ENCODE data around the gene COX7A2. TPM values are rescaled to one million over a fixed set of nuclear protein-coding genes. Genes with fewer than 3 reads are reported as not detected.

Gene COX7A2
- total and polyA plus RNA-seq, 2 of the 4 experiments (the other 2 are of a cell fraction) = 174 to 776 TPM

DNA sequence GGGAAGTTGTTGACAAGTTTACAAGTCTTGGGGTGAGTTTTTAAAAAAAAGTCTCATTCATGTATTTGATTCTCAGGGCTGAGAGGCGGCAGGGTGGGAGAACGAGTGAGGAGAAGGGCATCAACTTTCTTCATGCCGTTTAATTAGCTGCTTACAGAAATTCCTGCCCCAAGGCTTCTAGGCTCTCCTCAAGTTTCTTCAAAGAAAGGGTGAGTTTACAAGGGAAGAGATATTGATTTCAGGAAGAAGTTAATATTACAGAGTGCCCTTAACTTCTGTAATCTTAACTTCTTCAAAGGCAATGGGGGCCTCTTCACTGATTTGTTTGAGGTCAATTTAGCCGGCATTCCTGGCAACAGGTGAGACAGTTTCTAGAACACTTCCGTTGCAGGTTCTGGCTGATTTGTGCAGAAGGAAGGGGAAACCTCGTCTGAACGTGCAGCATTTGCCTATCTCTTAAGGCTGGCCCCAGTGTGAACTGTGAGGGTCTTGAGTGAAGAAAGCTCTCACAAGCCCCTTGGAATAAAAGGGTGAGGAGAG lies 34.3 kb downstream of the COX7A2 start:
- in situ Hi-C loops (cut with MboI; ENCODE audit: low sequenced_read_pairs) (loop anchor here (10.0 kb wide), 1 partner anchor 794 kb away; no protein-coding TSS in a partner anchor), dilution Hi-C loops (cut with HindIII; ENCODE audit: low sequenced_read_pairs, unreplicated experiment) (no loop called here), intact Hi-C loops (cut with micrococcal nuclease) (loop anchor here (1.0 to 10.0 kb wide), 6 partner anchors 217 to 1407 kb away; no protein-coding TSS in a partner anchor)
- ATAC-seq (ENCODE audit: low read depth) (no peak), DNase-seq (no peak)
- Histone ChIP-seq H3K4ac (ENCODE audit: low read depth, low read length) (peak overlapping the region; percentile 64; the same call in 1 of the 2 replicates), H3K4me1 (ENCODE audit: control insufficient read depth, insufficient read depth, low read length) (peaks cover 15% of the 10 kb centered on the region), H3K9me1 (ENCODE audit: insufficient read depth, low read length) (no peaks in the 10 kb centered on the region), H3K27me3 (ENCODE audit: control insufficient read depth, insufficient read depth, low read length) (no peaks in the 10 kb centered on the region), H2BK5ac (ENCODE audit: low read depth, low read length, poor library complexity, severe bottlenecking) (no peak overlapping the region), H3K27ac (ENCODE audit: insufficient read depth, low read length) (no peak overlapping the region), H3K56ac (ENCODE audit: extremely low read depth, insufficient read depth, low read length) (no peak overlapping the region), H3K23ac (ENCODE audit: low read depth, low read length) (no peak overlapping the region), H3K4me3 (ENCODE audit: insufficient read depth, low read depth, low read length) (no peak overlapping the region), H3K36me3 (ENCODE audit: control insufficient read depth, insufficient read depth, low read length) (no peaks in the 10 kb centered on the region), H2BK120ac (ENCODE audit: low read depth, low read length) (peak overlapping the region; percentile 98), H2AFZ (replicated peaks; ENCODE audit: low read length, poor library complexity) (peak overlapping the region; percentile 87), H3K79me1 (ENCODE audit: low read depth in 1 of 2, low read length in 2 of 2) (peaks cover 0 to 20% of the 10 kb centered on the region in 2 experiments; a peak in 2 of 4 replicates), H3K14ac (replicated peaks; ENCODE audit: low read depth, low read length) (0 out of 2 replicates have a peak overlapping the region, but pooled peaks have one; percentile 39), H2AK9ac (replicated peaks; ENCODE audit: low read depth, low read length, poor library complexity) (no peak overlapping the region), H3K9ac (ENCODE audit: low read depth, low read length) (peak overlapping the region; percentile 44), H4K8ac (ENCODE audit: low read depth in 2 of 2, low read length in 2 of 2) (peak overlapping the region; percentile 70 to 85; a peak in 3 of 4 replicates), H3K18ac (ENCODE audit: low read depth, low read length) (peak overlapping the region; percentile 39; the same call in 1 of the 2 replicates), H2BK20ac (ENCODE audit: low read depth, low read length) (peak overlapping the region; percentile 50; the same call in 1 of the 2 replicates), H3K4me2 (ENCODE audit: low read depth, low read length) (no peak overlapping the region), H3K9me3 (ENCODE audit: control insufficient read depth, insufficient read depth, low read length) (no peaks in the 10 kb centered on the region), H2AK5ac (ENCODE audit: low read depth, low read length) (peak overlapping the region; percentile 45; the same call in 1 of the 2 replicates), H4K20me1 (ENCODE audit: insufficient read depth, low read length) (peaks cover 9% of the 10 kb centered on the region; the same call in 1 of the 2 replicates), H4K5ac (ENCODE audit: low read depth, low read length) (no peak overlapping the region; the same call in 1 of the 2 replicates), H4K91ac (ENCODE audit: insufficient read depth, low read depth, low read length) (peak overlapping the region; percentile 69), H2BK15ac (ENCODE audit: low read depth, low read length) (peak overlapping the region; percentile 98)
- TF ChIP-seq, protein P1, sequence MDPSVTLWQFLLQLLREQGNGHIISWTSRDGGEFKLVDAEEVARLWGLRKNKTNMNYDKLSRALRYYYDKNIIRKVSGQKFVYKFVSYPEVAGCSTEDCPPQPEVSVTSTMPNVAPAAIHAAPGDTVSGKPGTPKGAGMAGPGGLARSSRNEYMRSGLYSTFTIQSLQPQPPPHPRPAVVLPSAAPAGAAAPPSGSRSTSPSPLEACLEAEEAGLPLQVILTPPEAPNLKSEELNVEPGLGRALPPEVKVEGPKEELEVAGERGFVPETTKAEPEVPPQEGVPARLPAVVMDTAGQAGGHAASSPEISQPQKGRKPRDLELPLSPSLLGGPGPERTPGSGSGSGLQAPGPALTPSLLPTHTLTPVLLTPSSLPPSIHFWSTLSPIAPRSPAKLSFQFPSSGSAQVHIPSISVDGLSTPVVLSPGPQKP (IDR thresholded peaks at IDR 0.05; ENCODE audit: borderline replicate concordance, low read depth, low read length) = no peak
- TF ChIP-seq RFX5 (IDR thresholded peaks at IDR 0.05; ENCODE audit: low read depth, low read length) (no peak), MAFK (IDR thresholded peaks at IDR 0.05; ENCODE audit: low read depth, low read length) (no peak), BHLHE40 (IDR thresholded peaks at IDR 0.05; ENCODE audit: low read depth, low read length) (no peak), CHD1 (IDR thresholded peaks at IDR 0.05; ENCODE audit: low read depth, low read length) (no peak), MXI1 (IDR thresholded peaks at IDR 0.05; ENCODE audit: borderline replicate concordance, low read depth, low read length) (no peak), POLR2A (IDR thresholded peaks at IDR 0.05; ENCODE audit: low read depth, low read length) (no peak), CEBPB (IDR thresholded peaks at IDR 0.05; ENCODE audit: low read depth, low read length) (no peak), RCOR1 (IDR thresholded peaks at IDR 0.05; ENCODE audit: insufficient replicate concordance, low read length) (no peak), SMC3 (IDR thresholded peaks at IDR 0.05; ENCODE audit: low read depth, low read length) (no peak)
- ChIA-PET POLR2A (ENCODE audit: unreplicated experiment) (interaction anchor here (0.5 to 0.8 kb wide), 2 partner anchors 50 to 1412 kb away, joined by 3 read pairs; no protein-coding TSS in a partner anchor), CTCF (interaction anchor here (0.5 to 1.9 kb wide), 16 partner anchors 11 to 1487 kb away, joined by 3 to 10 read pairs (median 4); no protein-coding TSS in a partner anchor)
- 0% methylated on average over 1 of the region's 7 CpGs; no CpG with 5 or more reads in 1 of the 2 experiments for WGBS, 2 experiments (ENCODE audit: extremely low coverage in 2 of 2, insufficient read length in 1 of 2)
- no TSS peak for BruUV-seq (replicated peaks)
